GM18951 (cell line): ENCODE measurements around the gene GNG7.

Experiments
- POLR2A ChIP-seq: IDR thresholded peaks from 4 replicates; pipeline ENCODE4 v1.6.1; 2011; ENCODE audit warnings: mild to moderate bottlenecking; ENCODE audit not compliant: insufficient read length, insufficient read depth; ENCODE audit errors: extremely low read depth
- in situ Hi-C: fragments of 300-500 bp; cut with MboI; formaldehyde crosslinking; loops from one replicate; pipeline ENCODE4 v1.12.0; 2022; ENCODE audit warnings: low sequenced_read_pairs, mixed read lengths, inconsistent platforms; ENCODE audit not compliant: unreplicated experiment

GNG7 gene

DNA sequence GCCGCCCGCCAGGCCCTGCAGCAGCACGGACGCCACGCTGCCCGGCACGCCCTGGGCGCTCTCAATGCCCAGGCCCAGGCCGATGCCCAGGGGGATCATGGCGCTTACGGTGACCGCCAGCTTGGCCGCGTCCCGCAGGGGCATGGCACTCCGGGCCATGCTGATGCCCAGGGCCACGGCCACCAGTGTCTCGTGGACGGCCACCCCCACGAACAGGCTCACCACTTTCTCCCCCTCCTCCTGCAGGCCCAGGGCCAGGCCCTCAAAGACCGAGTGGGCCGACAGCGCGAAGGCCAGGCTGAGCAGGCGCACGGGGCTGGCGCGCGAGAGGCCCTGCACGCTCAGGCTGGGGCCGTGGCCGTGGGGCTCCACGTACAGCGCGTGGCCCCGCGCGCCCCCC lies 30.4 kb upstream of the GNG7 start:
- TF ChIP-seq POLR2A = no peak
- in situ Hi-C loops = no loop called here

DNA sequence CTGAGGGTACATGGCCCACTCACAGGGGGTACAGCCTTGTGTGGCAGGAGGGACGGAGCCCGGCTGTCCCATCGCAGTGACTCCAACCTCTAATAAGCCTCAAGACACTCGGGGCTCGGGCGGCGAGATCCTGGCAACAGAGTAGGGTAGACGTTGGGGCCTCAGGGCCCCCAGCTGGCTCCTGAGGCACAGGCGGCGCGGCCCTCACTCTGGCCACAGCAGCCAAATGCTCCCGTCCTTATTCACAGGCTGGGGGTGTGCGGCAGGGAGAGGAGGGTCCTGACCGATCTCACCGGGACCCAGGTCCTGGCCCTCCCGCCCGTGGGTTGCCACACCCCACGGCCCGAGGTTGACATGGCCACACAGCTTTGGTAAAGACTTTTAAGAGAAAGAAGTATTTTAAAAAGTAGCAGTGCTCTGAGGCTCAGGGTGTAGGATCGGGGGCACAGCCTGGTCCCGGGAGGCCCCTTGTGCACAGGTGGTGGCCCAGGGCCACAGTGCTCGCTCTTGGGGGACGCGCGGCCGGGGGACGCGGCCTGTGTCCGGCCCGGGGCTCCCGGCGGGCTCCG lies 29.7 kb upstream of the GNG7 start:
- in situ Hi-C loops = no loop called here
- TF ChIP-seq POLR2A = no peak

- no peak for TF ChIP-seq POLR2A
Measured at GRCh38 chr19:2731181-2731995, 28.9 kb upstream of the GNG7 start.

GRCh38 chr19:2729943-2730818 lies 27.7 kb upstream of the GNG7 start:
- no peak for TF ChIP-seq POLR2A
- in situ Hi-C loops = no loop called here

More at GRCh38 chr19:2731181-2731995, 28.9 kb upstream of the GNG7 start:
- in situ Hi-C loops = no loop called here

- in situ Hi-C loops = no loop called here
- TF ChIP-seq POLR2A = no peak
Measured at GRCh38 chr19:2728783-2729387, 26.4 kb upstream of the GNG7 start.

DNA sequence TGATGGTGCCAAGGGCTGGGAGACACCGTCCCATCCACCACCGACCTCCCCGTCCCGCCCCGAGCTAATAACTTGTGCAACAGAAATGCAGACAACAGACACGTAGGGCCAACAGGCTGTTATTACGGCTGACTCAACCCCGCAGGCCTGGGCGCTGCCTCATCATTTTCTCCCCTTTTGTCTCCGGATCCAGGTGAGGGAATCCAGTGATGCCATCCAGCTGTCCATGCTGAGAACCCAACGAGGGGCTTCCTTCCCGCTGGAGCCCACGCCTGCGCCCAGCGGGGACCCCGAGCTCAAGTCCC lies 25.1 kb upstream of the GNG7 start:
- in situ Hi-C loops = no loop called here
- TF ChIP-seq POLR2A = no peak

- no peak for TF ChIP-seq POLR2A
- in situ Hi-C loops = no loop called here
Measured at GRCh38 chr19:2726904-2727639, 24.6 kb upstream of the GNG7 start.

DNA sequence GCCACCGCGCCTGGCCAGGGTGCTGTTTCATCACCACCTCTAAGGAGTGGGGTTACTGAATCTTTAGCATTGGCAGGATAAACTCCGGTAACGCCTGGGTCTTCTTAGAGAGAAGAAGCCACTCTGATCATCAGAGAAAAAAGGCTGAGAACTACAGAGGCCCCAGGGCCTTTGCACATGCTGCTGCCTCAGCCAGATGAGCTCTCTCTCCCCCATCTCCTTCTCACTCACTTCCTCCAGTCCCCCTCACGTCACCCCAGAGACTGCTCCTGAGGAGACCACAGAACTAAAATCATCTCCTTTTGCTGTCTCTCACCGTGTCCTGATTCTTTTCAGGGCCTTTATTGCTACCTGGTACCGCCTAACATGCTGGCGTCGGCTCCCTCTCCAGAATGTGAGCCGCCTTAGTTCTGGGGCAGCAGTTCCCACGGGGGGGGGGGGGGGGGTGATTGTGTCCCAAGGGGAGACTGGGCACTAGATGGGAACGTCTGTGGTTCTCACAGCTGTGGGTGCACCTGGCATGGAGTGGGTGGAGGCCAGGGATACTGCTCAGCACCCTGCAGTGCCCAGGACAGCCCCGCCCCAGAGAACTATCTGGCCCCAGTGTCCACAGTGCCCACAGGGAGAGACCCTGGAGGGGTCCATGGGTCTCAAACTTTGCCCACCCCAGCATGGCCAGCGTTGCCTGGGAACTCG lies 23.8 kb upstream of the GNG7 start:
- in situ Hi-C loops = no loop called here
- TF ChIP-seq POLR2A = no peak

GRCh38 chr19:2724148-2724557 lies 21.7 kb upstream of the GNG7 start:
- in situ Hi-C loops = no loop called here
- TF ChIP-seq POLR2A = no peak

DNA sequence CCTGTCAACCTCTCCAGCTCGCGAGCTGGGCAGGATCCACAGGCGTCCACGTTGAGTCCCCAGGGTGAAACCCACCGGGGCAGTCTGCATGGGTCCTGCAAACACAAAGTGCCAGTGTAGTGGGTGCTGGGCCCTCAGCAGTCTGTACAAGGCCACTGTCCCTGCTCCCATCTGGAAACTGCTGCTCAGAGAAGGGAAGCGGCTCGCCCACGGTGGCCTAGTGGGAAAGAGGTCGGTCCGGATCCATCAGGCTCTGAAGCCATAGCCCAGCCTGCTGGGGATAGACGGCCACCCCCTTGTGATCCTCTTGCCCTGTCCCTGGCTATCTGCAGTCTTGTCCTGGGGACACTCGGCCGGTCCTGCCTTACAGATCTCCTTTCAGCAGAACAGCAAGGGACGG lies 21.3 kb upstream of the GNG7 start:
- TF ChIP-seq POLR2A = no peak
- in situ Hi-C loops = no loop called here

DNA sequence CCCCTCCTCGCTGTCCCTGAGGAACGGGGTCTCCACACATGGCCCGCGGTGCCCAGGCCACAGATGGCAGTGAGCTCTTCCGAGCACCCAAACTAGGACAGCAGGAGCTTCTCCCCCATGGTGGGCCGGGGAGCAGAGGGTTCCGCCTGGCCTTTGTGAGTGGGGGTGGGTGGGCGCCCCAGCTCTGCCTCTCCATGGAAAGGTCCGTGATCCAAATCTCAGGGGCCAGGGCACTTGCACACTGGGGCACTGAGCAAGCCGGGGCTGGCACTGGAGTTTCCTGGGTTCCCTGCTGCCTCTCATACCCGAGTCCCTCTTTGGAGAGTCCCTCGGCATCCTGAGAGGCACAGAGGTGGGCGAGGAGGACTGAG lies 20.8 kb upstream of the GNG7 start:
- TF ChIP-seq POLR2A = no peak
- in situ Hi-C loops = no loop called here
